NCI-H446 treated with DMSO at 0.1 percent for 48 hours (cell line): ENCODE measurements around the gene TCHP.

Experiments
- DNase-seq: peaks from one replicate; lab custom pipeline; 2025; lab: John Stamatoyannopoulos, UW

The TCHP gene

GRCh38 chr12:109961612-109962011 lies 61.5 kb downstream of the TCHP start:
- no peak for DNase-seq

GRCh38 chr12:109962398-109962797 lies 62.3 kb downstream of the TCHP start:
- no peak for DNase-seq

GRCh38 chr12:109963330-109963729 lies 63.3 kb downstream of the TCHP start:
- no peak for DNase-seq

- no peak for DNase-seq
Measured at GRCh38 chr12:109963743-109964429, 63.8 kb downstream of the TCHP start.

GRCh38 chr12:109966546-109966945 lies 66.5 kb downstream of the TCHP start:
- DNase-seq = no peak

- no peak for DNase-seq
Measured at GRCh38 chr12:109967383-109968031, 67.4 kb downstream of the TCHP start.
